GM19397 (cell line): ENCODE measurements around the gene COL6A2.
"Not testable (repeated sequence)": the region's sequence is repeated elsewhere in the genome, so short reads cannot be mapped to it uniquely, and the experiment has no call there.

Experiments used
- ATAC-seq: cut with Tn5 transposase; IDR thresholded peaks from one replicate; pipeline ENCODE4 v1.9.1; 2021; ENCODE audit warnings: mild to moderate bottlenecking, moderate library complexity; ENCODE audit not compliant: unreplicated experiment

Gene COL6A2

DNA sequence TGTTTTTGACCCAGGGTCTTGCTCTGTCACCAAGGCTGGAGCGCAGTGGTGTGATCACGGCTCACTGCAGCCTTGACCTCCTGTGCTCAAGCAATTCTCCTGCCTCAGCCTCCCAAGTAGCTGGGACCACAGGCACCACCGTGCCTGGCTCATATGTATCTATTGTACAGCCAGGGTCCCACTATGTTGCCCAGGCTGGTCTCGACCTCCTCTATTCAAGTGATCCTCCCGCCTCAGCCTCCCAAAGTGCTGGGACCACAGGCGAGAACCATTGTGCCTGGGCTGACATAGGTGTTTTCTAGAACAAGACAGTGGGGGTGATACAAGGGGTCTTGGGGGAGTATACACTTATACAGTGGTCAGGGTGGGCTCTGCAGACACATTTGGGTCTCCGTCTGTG lies 40.0 kb downstream of the COL6A2 start:
- no peak for ATAC-seq

DNA sequence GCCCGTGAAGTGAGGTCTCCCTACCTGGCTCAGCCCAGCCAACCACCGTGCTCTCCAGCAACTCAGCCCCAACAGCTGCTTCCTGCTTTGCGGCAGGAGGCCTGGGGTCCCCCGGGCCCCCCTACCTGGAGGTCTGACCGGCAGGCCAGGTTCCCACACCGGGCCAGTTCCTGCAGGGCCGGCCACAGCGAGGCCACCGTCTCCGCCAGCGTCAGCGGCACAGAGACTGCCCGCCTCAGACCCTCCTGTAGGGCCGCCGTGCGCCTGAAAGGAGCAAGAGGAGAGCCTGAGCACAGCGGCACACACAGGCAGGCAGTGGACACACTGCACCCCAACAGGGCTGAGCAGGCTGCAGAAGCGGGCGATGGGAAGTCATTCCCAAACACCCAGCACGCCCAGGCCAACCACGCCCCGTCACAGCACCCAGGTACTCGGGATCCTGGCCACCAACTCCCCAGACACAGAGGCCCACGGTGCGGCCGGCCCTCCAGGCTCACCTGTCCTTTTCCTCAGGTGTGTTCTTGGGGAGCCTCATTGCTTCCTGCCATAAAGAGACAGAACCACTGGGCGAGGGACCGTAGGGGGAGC lies 40.6 kb downstream of the COL6A2 start:
- no peak for ATAC-seq

DNA sequence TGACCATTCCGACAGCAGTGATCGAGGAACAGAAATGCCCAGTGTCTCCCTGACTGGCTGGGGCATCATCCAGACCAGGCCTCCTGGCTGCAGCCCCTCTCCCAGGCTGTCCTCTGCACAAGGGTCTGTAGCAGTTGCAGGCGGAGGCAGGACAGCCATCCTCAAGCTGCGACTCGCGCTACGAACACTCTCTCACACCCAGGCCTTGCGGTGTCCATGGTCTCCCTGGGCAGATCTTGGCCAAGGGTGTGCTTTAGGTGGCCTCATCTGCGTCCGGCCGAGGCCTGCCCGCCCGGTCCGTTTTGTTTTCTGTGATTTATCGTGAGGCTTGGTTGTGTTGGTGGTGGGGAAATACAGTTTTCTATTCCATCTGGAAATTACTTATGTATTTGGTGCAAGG lies 41.8 kb downstream of the COL6A2 start:
- no peak for ATAC-seq

DNA sequence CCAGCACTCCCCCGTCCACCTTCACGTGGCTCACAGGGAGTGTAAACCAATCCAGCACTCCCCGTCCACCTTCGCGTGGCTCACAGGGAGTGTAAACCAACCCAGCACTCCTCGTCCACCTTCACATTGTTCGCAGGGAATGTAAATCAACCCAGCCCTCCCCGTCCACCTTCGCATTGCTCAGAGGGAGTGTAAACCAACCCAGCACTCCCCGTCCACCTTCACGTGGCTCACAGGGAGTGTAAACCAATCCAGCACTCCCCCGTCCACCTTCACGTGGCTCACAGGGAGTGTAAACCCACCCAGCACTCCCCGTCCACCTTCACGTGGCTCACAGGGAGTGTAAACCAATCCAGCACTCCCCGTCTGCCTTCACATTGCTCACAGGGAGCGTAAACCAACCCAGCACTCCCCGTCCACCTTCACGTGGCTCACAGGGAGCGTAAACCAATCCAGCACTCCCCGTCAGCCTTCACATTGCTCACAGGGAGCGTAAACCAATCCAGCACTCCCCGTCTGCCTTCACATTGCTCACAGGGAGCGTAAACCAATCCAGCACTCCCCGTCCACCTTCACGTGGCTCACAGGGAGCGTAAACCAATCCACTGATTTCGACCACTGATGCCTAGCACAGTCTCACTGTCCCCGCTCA lies 42.6 kb downstream of the COL6A2 start:
- not testable (repeated sequence) for ATAC-seq

DNA sequence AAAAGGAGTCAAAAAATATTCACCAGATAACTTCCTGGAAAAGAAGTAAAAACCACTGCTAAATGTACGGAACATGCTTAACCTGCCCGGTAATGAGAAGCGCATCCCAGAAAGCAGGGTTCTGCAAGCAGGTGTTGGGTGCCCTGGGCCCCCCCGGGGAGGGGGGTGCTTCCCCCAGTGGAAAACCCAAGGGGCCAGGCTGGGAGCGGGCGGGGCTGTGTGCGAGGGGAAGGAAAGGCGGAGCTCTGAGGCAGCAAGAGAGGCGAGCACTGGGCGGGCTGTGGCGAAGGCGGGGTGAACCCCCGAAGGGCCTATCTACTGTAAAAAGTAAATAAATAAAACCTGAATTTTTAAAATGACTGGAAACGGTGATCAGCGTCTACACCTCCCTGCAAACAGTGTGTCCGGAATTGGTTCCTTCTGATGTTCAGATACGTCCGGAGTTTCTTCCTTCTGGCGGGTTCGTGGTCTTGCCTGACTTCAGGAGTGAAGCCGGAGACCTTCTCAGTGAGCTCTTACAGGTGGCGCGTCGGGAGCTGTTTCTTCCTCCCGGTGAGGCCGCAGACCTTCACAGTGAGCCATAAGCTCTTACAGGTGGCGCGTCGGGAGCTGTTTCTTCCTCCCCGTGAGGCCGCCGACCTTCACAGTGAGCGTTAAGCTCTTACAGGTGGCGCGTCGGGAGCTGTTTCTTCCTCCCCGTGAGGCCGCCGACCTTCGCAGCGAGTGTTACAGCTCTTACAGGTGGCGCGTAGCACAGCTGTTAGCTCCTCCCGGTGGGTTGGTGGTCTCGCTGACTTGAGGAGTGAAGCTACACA lies 44.1 kb downstream of the COL6A2 start:
- ATAC-seq: no peak

DNA sequence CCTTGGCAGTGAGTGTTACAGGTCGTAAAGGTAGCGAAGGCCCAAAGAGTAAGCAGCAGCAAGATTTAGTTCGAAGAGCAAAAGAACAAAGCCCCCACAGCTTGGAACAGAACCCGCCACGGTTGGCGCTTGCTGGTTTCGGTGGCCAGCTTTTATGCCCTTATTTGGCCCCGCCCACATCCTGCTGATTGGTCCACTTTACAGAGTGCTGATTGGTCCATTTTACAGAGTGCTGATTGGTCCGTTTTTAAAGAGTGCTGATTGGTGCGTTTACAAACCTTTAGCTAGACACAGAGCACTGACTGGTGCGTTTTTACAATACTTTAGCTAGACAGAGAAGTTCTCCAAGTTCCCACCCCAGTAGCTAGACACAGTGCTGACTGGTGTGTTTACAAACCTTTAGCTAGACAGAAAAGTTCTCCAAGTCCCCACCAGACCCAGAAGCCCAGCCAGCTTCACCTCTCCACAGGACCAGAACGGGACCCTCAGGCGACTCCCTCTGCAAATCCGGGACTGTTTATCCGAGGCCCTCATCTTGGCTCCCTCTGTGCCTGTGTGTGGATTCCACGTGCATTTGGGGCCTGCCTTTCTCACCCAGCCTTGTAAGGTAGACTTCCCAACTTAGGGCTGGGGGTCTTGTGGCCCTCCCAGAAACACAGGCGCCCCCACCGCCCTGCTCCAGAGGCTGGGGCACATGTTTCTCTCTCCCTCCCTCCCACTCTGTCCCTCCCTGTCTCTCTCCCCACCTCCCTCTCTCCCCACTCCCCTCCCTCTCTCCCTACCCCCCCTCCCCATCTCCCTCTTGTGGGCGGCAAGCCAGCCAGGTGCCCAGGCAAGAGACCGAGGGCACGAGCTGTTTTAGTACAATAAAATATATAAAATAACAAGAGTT lies 44.9 kb downstream of the COL6A2 start:
- no peak for ATAC-seq

DNA sequence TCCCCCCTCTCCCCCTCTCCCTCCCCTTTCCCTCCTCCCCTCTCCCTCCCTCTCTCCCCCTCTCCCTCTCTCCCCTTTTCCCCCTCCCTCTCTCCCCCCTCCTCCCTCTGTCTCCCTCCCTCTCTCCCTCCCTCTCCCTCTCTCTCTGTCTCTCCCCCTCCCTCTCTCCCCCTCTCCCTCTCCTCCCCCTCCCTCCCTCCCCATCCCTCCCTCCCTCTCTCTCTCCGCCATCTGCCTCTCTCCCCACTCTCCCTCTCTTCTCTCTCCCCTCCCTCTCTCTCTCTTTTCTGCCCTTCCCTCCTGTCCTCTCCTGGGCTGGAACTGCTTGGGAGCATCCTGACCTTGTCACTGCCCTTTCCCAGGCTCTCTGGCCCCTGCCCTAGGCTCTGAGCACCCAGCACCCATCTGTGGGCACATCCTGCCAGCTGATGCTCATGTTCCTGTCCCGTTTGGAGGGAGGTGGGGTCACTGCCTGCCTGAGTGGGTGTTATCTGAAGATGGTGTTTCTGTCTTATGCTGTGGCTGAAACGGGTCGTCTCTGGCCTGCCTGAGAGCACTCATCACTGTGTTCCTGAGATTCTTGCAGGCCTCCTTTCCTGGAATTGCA lies 46.7 kb downstream of the COL6A2 start:
- ATAC-seq: no peak

DNA sequence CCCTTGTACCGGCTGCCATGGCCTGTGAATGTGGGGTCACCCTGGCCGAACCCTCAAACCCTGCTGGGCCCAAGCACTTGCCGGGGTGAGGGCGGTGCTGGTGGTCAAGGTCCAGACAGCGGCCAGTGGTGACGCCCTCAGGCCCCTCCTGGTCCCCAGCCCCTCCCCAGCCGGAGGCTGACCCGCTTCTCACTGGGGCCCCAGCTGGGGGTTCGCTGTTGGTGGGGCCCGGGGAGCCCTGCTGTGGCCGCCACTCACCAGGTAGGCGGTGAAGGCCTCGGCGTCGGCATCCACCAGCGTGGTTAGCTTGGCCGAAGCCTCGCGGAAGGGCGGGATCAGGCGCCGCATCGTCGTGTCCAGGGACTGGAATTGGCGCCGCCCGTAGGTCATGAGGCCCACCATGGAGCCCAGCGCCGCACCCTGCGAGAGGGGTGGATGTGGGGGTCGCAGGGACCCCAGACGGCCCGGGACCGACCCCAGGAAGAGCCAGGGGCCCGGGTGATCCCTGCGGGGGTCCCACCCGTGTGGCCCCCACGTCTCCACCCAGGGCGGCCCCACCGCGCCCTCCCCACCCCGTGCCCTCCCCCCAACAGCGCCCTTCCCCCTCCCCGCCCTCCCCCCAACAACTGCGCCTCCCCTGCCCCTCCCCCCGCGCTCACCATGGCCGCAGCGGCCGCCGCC lies 47.4 kb downstream of the COL6A2 start:
- no peak for ATAC-seq

DNA sequence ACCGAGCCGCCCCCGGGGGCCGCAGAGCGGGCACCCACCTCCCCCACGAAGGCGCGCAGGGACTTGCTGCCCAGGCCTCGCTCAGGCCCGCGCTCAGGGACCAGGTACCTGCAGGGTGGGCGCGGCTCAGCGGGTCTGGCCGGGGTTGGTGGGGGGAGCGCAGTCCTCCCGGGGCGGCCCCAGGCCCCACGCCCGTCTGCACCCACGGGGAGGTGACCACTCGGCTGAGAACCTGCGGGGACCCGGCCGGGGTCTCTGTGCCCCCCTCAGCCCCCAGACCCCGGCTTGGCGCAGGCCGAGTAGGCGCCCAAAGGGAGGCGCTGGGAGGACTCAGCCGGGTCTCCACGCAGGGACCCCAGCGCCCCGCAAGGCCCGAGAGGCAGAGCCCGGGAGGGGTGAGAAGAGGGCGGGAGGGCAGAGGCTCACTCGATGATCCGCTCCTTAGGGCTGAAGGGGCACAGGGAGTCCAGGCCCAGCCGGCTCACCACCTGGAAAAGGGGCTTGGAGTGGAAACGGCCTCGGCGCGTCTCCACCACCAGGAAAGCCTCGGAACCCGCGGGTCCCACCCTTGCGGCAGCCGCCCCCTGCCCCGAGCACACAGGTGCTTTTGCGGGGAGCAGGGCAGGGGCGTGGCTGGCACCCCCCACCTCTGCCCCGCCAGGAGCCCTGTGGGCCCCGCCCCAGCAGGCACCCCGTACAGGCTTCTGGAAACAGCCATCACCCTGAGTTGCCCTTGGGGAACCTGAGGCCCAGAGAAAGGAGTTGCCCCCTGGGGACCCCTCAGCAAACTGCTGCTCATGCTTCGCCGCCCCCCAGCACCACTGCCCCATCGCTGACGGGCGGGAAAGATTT lies 48.2 kb downstream of the COL6A2 start:
- ATAC-seq: no peak

DNA sequence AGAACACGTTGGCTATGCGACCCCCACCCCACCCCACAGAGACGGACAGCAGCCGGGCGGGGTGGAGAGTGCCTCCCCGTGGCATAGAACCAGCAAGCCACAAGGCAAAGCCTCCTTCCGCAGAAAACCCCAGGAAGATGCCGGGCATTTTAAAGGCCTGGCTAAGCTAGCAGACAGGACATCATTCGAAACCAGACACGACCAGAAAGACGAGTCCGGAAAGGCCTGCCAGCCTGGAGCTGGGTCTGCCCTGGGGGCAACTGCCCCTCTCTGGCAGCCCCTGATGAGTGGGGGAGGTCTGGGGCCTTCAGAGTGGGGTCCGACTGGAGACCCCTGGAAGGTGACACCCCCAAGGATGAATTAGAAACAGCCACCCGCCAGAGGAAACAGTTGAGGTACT lies 48.9 kb downstream of the COL6A2 start:
- ATAC-seq: no peak

DNA sequence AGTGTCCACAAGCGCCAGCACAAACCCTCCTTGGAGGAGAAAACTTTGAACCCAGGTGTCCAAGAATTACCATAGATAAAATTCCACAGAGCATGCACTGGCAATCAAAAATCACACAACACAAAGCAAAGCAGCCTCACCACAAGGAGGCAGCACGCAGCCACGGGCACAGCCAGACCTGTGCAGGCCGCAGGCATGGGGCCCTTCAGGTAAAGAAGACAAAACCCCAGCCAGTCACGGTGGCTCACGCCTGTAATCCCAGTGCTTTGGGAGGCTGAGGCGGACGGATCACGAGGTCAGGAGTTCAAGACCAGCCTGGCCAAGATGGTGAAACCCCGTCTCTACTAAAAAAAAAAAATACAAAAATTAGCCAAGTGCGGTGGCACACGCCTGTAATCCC lies 49.5 kb downstream of the COL6A2 start:
- ATAC-seq: not testable (repeated sequence)

DNA sequence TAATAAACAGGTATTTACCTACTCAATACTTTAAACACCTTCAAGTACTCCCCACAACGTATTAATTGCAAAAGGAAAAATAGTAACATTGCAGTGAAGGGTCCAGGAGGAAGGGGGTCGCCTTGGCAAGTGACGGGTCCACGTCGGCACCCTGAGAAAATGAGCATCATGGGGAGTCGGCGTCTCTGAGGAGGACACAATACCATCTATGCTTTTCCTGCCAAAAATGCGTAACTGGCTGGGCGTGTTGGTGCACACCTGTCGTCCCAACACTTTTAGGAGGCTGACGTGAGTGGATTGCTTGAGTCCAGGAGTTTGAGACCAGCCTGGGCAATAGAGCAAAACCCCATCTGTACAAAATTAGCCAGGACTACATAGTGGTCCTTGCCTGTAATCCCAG lies 50.2 kb downstream of the COL6A2 start:
- ATAC-seq: no peak

DNA sequence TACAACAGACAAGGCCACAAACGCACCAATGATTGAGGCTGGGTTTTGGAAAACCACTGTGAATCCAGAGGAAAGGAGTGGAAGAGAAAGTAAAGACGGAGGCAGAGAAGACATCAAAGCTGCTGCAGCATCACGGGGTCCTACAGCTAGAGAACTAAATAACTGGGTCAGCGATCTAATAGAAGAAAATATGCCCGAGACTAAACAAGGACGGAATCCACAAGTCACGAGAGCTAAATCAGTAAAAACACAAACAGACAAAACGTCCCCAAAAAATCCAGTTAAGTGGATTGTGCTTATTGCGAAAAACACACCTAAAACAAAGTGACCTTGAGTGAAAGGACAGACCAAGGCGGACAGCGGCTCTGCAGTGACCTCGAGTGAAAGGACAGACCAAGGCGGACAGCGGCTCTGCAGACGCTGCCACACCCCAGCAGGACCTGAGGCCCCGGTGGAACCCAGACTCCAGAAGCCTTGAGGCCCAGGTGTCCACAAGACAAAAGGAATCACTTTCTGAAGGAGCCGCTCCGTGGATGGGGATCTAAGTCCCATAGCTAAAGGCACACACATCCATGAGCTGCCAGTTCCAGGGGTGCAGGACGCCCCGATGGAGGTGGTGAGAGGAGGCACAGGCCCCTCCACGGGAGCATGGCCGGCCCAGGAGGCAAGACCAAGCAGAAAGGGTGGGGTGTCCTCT lies 51.4 kb downstream of the COL6A2 start:
- no peak for ATAC-seq

DNA sequence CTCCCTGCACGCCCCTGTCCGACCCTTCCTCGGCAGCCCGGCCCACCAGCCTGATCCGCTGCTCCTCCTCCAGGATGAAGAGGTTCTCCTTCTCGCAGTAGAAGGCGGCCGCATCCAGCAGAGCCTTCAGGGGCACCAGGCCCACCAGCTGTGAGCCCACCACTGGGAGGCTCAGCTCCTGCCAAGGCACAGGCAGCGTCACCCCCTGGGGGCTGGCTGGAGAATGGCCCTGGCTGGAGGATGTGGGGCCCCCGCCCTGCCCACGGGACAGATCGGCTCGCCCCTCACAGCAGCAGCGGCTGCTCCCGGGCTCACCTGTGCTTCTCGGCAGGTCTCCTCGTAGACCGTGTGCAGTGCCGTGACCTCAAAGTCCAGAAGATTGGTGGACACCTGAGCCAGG lies 52.2 kb downstream of the COL6A2 start:
- no peak for ATAC-seq

DNA sequence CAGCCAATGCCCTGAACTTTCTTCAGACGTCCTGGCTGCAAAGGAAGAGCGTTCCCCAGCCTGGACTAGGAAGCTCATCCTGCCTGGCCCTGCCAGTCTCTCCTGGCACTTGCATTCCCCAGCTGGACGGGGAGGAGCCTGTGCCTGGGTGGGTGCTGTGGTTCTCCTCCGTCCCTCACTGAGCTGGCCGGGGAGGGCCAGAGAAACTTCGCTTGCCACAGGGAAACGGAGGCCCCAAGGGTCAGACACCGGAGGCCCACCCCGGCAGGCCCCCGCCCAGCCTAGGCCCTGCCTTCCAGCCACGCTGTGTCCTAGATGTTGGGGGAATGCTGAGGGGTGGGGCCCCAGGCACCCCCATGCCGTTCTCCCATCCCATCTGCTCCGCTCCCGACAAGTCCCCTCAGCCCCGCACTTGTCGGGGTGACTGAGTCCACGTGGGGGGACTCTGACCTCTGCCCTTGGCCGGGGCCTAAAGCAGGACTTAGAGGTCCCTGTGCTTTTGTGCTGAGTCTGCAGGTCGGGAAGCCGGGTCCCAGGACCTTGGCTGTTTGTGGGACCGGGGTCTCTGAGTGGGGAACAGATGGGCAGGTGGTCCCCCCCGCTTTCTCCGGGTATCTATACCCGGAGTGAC lies 52.7 kb downstream of the COL6A2 start:
- no peak for ATAC-seq

DNA sequence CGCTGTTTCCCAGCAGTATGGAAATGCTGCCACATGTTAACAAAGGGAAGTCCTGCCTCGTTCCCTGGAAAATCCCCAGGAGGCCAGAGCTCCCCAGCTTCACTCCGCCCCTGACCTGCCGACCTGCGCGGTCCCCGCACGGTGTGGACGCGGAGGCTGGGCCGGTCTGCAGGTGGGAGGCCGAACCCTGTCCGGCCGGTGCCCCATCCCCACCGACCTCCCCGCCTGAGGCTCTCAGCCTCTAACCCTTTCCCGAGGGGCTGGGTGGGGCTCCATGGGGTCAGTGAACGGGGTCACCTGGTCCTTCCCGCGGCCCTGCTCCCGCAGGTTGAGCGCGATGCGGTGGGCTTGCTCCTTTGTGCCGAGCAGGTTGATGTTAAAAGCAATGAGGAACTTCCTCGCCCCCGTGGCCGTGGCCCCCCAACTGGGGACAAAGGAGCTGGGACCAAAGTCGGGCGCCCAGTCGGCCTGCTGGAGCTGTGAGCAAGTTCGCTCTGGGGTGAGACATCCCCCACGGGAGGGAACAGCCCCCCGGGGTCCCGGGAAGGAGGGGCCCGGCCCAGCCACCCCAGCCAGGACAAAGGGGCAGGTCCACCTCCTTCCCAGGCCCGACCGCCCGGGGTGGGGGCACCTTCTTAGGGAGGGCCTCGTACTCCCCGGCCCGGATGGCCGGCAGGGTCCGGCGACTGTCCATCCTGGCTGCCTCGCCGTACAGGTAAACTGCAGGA lies 53.5 kb downstream of the COL6A2 start:
- ATAC-seq: no peak
